SK-N-SH treated with all-trans-retinoic acid at 6 μM for 48 hours (cell line): ENCODE measurements around the gene RRM2.

Experiments
- ARNTL ChIP-seq: fragments of 450-650 bp; formaldehyde crosslinking; IDR thresholded peaks from 2 replicates; pipeline ENCODE4 v1.5.0; 2020; ENCODE audit warnings: low read depth, mild to moderate bottlenecking, moderate library complexity, borderline replicate concordance
- ESRRG ChIP-seq: fragments of 250-450 bp; sonication (Bioruptor Pico); IDR thresholded peaks from 2 replicates; pipeline ENCODE4 v1.6.1; 2021; ENCODE audit warnings: mild to moderate bottlenecking
- OSR1 ChIP-seq: fragments of 250-450 bp; sonication (Bioruptor Pico); IDR thresholded peaks from 2 replicates; pipeline ENCODE4 v1.8.0; 2022; ENCODE audit warnings: moderate library complexity, mild to moderate bottlenecking, inconsistent platforms
- SNAI2 ChIP-seq: fragments of 250-450 bp; sonication (Bioruptor Pico); IDR thresholded peaks from 2 replicates; pipeline ENCODE4 v1.5.0; 2020; ENCODE audit warnings: mild to moderate bottlenecking, moderate library complexity
- ZC3H10 ChIP-seq: fragments of 250-450 bp; sonication (Bioruptor Pico); IDR thresholded peaks from 2 replicates; pipeline ENCODE4 v1.5.1; 2021; ENCODE audit warnings: mild to moderate bottlenecking, moderate library complexity
- ZFP3 ChIP-seq: fragments of 250-450 bp; sonication (Bioruptor Pico); IDR thresholded peaks from 2 replicates; pipeline ENCODE4 v1.5.0; 2020; ENCODE audit warnings: mild to moderate bottlenecking, moderate library complexity
- TF ChIP-seq, protein P1 (sequence below): fragments of 250-450 bp; sonication (Bioruptor Pico); IDR thresholded peaks from 2 replicates; pipeline ENCODE4 v1.5.1; 2021; ENCODE audit warnings: mild to moderate bottlenecking, moderate library complexity

DNA sequence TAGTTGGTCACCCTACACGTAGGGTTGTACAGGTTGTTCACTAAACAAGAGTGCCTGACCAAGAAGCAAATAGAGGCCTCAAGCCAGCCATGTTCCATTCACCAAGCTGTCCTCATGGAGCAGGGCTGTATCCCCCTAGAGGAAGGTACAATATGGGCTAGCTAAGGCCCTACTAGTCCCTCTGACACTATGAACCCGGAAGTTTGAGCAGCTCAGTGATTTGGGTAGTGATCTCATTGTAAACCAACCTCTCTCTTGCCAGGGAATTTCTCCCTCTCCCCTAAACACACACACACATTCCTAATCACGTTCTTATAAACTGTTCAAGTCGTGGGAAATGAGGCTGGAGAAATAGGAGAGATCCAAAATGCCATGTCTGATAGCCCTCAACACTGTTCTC is 35.6 kb upstream of the RRM2 start:
- TF ChIP-seq ZC3H10 (CRISPR knock-in tag) (no peak), OSR1 (CRISPR knock-in tag) (no peak), ESRRG (CRISPR knock-in tag) (no peak), ZFP3 (no peak), ARNTL (CRISPR knock-in tag) (no peak), SNAI2 (no peak)
- TF ChIP-seq, protein P1, sequence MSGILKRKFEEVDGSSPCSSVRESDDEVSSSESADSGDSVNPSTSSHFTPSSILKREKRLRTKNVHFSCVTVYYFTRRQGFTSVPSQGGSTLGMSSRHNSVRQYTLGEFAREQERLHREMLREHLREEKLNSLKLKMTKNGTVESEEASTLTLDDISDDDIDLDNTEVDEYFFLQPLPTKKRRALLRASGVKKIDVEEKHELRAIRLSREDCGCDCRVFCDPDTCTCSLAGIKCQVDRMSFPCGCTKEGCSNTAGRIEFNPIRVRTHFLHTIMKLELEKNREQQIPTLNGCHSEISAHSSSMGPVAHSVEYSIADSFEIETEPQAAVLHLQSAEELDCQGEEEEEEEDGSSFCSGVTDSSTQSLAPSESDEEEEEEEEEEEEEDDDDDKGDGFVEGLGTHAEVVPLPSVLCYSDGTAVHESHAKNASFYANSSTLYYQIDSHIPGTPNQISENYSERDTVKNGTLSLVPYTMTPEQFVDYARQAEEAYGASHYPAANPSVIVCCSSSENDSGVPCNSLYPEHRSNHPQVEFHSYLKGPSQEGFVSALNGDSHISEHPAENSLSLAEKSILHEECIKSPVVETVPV (CRISPR knock-in tag), result no peak
